AG09309 (cell line): ENCODE measurements around the gene CYP1B1.
"Not testable (repeated sequence)": the region's sequence is repeated elsewhere in the genome, so short reads cannot be mapped to it uniquely, and the experiment has no call there.

Source experiments
- DNase-seq: peaks from one replicate; pipeline ENCODE4 v3.0.0-alpha.2; 2010; ENCODE audit warnings: low read depth
- H3K4me3 ChIP-seq: 2 replicates; pipeline ENCODE4 v1.5.1; 2011; ENCODE audit warnings: mild to moderate bottlenecking, low read depth, low read length, moderate library complexity; ENCODE audit not compliant: control insufficient read depth
- TF ChIP-seq, protein P1 (sequence below): IDR thresholded peaks from 2 replicates; pipeline ENCODE4 v1.5.1; 2011; ENCODE audit warnings: mild to moderate bottlenecking, low read depth, low read length, inconsistent platforms; ENCODE audit not compliant: insufficient read depth, control insufficient read depth; ENCODE audit errors: missing control alignments

Gene CYP1B1

DNA sequence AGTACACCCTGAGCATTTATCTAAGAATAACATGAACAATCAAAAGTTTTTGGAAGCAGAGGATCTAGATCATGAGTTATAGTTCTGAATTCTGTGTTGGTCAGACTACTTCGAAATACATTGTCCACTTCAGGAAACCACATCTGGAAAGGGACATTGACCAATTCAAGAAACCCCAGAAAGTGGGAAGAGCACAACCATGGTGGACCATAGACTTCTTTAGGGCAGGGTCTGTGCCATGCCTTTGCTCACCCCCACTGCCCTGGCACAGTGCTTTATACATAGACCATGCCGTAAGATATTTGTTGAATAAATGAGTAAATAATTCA, 44.3 kb upstream of the CYP1B1 start:
- TF ChIP-seq, protein P1, sequence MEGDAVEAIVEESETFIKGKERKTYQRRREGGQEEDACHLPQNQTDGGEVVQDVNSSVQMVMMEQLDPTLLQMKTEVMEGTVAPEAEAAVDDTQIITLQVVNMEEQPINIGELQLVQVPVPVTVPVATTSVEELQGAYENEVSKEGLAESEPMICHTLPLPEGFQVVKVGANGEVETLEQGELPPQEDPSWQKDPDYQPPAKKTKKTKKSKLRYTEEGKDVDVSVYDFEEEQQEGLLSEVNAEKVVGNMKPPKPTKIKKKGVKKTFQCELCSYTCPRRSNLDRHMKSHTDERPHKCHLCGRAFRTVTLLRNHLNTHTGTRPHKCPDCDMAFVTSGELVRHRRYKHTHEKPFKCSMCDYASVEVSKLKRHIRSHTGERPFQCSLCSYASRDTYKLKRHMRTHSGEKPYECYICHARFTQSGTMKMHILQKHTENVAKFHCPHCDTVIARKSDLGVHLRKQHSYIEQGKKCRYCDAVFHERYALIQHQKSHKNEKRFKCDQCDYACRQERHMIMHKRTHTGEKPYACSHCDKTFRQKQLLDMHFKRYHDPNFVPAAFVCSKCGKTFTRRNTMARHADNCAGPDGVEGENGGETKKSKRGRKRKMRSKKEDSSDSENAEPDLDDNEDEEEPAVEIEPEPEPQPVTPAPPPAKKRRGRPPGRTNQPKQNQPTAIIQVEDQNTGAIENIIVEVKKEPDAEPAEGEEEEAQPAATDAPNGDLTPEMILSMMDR: no peak
- H3K4me3 ChIP-seq: no peak overlapping the region

DNA sequence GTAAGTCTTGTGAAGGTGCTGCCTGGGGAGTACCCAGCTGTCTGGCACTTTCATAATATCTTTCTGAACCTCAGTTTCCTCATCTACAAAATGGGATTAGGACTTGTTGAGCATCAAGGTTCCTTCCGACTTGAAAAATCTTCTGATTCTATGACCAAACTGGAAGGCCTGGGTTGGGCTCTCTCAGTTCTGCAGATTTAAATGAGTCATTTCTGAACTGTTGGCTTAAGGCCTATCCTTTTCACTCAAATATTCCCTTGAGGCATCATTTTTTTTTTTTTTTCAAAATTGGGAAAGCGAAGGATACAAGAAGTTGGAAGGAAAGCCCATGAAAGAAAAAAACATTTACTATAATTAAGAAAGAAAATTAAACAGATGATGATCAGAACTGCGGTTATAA, 40.8 kb upstream of the CYP1B1 start:
- DNase-seq: peak; percentile 64
- TF ChIP-seq, protein P1: no peak
- H3K4me3 ChIP-seq: no peak overlapping the region

More for the DNA sequence above, 44.3 kb upstream of the CYP1B1 start:
- no peak for DNase-seq

DNA sequence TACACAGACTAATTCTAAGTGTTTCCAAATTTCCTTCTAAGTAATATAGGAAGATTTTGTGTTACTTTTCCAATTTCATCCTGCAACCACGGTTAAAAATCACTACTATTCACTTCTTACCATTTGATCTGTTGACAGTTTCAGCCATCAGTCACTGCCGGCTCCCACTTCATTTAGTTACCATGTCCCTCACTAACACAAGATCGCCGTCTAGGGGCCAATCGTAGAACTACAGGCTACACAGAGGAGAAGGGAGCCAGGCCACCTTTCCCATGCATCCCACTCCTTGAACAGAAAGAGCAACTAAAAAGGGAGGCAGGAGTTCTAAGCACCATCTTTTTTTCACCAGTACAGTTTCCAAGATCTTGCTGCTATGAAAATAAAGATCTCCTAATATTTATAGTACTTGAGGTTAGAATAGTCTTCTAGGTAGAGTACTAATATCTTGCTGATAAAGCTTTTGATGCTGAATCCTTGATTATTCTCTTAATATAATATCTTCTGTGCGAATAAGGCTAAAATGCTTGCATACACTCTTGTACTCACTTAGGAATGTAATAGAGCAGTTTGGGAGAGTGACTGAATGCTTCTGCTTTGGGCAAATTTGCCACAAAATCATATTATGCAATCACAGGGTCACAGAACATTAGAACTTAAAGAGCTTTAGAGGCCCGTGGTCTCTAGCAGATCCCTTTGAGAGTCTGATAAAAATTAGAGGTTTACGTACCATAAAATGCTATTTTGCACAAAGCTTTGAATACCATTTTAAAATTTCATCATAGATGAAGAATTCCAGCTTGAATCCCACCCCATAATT, 39.5 kb upstream of the CYP1B1 start:
- no peak for DNase-seq
- H3K4me3 ChIP-seq: no peak overlapping the region
- TF ChIP-seq, protein P1: peak; percentile 97

DNA sequence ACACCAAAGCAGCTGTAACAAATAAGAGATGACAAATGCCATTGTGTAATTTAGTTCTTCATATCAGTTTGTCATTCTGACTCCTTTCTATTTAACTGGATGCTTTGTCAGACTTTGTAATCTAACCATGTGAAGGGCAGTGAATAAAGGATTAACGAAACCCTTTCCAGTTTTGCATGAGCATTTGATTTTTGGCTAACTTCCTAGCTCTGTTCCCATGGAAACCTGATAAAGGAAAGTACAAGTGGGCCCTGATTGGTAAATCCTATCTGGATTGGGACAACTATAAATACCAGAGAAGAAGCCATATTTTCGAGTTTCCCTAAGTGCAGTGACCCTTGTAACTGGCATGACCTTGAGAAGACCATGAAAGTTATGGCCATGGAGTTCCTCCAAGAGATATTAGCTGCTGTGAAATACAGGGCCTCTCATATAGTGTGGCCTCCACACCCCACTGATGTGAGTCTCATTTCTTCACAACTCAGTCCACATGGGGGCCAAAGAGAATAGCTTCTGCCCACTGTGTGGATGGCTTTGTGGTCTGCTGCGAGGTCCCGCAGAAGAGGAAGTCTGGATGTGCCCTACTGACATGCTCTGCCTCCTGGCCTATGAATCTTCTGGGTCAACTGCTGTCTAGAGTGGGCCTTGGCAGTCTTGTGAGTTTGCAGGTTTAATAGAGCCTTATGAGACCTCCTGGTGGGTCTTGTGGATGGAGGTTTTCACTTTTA, 38.2 kb upstream of the CYP1B1 start:
- TF ChIP-seq, protein P1: no peak
- H3K4me3 ChIP-seq: no peak overlapping the region
- DNase-seq: no peak

DNA sequence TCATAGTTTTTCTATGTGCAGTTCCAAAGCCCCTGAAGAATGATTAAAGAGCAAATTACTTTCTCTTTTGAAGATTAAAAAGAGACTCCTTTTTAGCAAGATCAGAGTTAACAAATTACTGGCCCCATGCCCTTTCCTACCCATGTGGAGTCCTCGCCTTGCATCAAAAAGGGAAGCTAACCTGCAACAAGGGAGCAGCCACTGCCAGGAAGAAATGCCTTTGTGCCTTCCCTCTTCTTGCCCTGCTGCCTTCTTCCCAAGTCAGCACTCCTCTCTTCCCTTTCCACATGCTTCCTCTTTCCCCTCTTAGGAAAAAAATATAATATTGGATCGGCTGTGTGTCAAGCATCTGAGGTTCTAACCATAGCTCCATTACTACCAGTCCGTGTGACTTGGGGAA, 37.1 kb upstream of the CYP1B1 start:
- DNase-seq: no peak
- no peak overlapping the region for H3K4me3 ChIP-seq
- TF ChIP-seq, protein P1: no peak

DNA sequence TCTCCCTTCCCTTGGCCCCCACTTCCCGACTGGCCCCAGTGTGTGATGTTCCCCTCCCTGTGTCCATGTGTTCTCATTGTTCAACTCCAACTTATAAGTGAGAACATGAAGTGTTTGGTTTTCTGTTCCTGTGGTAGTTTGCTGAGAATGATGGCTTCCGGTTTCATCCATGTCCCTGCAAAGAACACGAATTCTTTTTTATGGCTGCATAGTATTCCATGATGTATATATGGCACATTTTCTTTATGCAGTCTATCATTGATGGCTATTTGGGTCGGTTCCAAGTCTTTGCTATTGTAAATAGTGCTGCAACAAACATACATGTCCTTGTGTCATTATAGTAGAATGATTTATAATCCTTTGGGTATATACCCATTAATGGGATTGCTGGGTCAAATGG, 35.4 kb upstream of the CYP1B1 start:
- not testable (repeated sequence) for DNase-seq, H3K4me3 ChIP-seq

DNA sequence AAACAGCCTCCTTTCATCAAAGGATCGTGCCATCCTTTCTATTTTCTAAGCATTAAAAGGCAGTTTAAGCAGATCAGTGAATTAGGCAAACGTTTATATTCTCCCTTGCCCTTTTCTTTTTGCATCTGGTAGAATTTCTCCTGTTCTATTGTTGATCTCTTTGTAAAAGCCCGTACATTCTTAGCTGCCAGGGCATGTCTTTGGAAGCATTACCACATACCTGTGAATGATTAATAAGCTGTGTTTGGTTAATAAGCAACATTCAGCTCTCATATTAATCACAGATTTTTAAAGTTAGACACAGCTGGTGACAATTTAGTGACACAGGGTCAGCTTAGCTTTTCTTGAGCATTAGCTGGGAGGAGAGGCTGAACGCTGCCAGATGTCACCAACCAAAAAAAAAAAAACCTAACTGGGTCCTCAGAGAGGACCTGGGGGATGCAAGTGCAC, 33.8 kb upstream of the CYP1B1 start:
- TF ChIP-seq, protein P1: no peak
- no peak for DNase-seq
- no peak overlapping the region for H3K4me3 ChIP-seq
